ENCODE measurements around the gene RAMP2. TPM values are rescaled to one million over a fixed set of nuclear protein-coding genes. Genes with fewer than 3 reads are reported as not detected.

RAMP2 gene
- total and polyA plus RNA-seq, 2 experiments from 2014 or later = 8.8 to 29.5 TPM

DNA sequence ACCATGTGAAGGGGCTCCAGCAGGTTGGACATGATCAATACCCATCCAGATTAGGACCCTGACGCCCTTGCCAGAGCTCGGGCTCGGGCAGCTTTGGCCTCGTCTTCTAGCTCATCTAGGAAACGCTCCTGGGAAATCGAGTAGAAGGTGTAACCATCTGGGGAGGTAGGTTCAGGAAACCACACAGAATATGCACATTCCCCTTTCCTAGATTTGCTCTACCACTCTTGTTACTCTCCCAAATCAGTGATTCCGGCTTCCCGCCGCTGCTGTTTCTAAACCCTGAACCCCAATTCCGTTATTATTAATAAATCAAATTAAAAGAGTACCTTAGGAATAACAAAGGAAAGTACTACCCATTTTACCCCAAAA lies 37.0 kb downstream of the RAMP2 start:
- DNase-seq (ENCODE audit: low spot score) (no peak), ATAC-seq (no peak)
- peak overlapping the region; percentile 80 for H3K4me2 ChIP-seq
- H3K36me3 ChIP-seq (ENCODE audit: insufficient read depth) = no peaks in the 10 kb centered on the region
- H3K9me3 Mint-ChIP-seq = peaks cover 14% of the 10 kb centered on the region
- peaks cover 18% of the 10 kb centered on the region for H3K27me3 ChIP-seq (ENCODE audit: insufficient read depth)
- peaks cover 8% of the 10 kb centered on the region for H3K79me2 ChIP-seq (replicated peaks; ENCODE audit: insufficient read depth)
- H3K4me1 ChIP-seq (ENCODE audit: insufficient read depth) = peaks cover 6% of the 10 kb centered on the region; the same call in 1 of the 2 replicates
- peaks cover 19% of the 10 kb centered on the region for H3K27me3 Mint-ChIP-seq (ENCODE audit: insufficient read depth, low read depth, poor library complexity)
- peaks cover 13% of the 10 kb centered on the region for H3K36me3 Mint-ChIP-seq (ENCODE audit: low read depth)
- H3K27ac ChIP-seq (ENCODE audit: low read depth) = no peak overlapping the region
- H3K27ac Mint-ChIP-seq = peak overlapping the region; percentile 88
- H3K4me3 Mint-ChIP-seq = peak overlapping the region; percentile 94
- H3K9me2 ChIP-seq (ENCODE audit: insufficient read depth) = no peaks in the 10 kb centered on the region
- TF ChIP-seq, protein P1, sequence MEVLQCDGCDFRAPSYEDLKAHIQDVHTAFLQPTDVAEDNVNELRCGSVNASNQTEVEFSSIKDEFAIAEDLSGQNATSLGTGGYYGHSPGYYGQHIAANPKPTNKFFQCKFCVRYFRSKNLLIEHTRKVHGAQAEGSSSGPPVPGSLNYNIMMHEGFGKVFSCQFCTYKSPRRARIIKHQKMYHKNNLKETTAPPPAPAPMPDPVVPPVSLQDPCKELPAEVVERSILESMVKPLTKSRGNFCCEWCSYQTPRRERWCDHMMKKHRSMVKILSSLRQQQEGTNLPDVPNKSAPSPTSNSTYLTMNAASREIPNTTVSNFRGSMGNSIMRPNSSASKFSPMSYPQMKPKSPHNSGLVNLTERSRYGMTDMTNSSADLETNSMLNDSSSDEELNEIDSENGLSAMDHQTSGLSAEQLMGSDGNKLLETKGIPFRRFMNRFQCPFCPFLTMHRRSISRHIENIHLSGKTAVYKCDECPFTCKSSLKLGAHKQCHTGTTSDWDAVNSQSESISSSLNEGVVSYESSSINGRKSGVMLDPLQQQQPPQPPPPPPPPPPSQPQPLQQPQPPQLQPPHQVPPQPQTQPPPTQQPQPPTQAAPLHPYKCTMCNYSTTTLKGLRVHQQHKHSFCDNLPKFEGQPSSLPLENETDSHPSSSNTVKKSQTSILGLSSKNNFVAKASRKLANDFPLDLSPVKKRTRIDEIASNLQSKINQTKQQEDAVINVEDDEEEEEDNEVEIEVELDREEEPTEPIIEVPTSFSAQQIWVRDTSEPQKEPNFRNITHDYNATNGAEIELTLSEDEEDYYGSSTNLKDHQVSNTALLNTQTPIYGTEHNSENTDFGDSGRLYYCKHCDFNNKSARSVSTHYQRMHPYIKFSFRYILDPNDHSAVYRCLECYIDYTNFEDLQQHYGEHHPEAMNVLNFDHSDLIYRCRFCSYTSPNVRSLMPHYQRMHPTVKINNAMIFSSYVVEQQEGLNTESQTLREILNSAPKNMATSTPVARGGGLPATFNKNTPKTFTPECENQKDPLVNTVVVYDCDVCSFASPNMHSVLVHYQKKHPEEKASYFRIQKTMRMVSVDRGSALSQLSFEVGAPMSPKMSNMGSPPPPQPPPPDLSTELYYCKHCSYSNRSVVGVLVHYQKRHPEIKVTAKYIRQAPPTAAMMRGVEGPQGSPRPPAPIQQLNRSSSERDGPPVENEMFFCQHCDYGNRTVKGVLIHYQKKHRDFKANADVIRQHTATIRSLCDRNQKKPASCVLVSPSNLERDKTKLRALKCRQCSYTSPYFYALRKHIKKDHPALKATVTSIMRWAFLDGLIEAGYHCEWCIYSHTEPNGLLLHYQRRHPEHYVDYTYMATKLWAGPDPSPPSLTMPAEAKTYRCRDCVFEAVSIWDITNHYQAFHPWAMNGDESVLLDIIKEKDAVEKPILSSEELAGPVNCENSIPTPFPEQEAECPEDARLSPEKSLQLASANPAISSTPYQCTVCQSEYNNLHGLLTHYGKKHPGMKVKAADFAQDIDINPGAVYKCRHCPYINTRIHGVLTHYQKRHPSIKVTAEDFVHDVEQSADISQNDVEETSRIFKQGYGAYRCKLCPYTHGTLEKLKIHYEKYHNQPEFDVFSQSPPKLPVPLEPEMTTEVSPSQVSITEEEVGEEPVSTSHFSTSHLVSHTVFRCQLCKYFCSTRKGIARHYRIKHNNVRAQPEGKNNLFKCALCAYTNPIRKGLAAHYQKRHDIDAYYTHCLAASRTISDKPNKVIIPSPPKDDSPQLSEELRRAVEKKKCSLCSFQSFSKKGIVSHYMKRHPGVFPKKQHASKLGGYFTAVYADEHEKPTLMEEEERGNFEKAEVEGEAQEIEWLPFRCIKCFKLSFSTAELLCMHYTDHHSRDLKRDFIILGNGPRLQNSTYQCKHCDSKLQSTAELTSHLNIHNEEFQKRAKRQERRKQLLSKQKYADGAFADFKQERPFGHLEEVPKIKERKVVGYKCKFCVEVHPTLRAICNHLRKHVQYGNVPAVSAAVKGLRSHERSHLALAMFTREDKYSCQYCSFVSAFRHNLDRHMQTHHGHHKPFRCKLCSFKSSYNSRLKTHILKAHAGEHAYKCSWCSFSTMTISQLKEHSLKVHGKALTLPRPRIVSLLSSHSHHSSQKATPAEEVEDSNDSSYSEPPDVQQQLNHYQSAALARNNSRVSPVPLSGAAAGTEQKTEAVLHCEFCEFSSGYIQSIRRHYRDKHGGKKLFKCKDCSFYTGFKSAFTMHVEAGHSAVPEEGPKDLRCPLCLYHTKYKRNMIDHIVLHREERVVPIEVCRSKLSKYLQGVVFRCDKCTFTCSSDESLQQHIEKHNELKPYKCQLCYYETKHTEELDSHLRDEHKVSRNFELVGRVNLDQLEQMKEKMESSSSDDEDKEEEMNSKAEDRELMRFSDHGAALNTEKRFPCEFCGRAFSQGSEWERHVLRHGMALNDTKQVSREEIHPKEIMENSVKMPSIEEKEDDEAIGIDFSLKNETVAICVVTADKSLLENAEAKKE (CRISPR knock-in tag; IDR thresholded peaks at IDR 0.05) = no peak
- no peak for TF ChIP-seq EZH2phosphoT487 (IDR thresholded peaks at IDR 0.05; ENCODE audit: unreplicated experiment)
- TF ChIP-seq, protein P2, sequence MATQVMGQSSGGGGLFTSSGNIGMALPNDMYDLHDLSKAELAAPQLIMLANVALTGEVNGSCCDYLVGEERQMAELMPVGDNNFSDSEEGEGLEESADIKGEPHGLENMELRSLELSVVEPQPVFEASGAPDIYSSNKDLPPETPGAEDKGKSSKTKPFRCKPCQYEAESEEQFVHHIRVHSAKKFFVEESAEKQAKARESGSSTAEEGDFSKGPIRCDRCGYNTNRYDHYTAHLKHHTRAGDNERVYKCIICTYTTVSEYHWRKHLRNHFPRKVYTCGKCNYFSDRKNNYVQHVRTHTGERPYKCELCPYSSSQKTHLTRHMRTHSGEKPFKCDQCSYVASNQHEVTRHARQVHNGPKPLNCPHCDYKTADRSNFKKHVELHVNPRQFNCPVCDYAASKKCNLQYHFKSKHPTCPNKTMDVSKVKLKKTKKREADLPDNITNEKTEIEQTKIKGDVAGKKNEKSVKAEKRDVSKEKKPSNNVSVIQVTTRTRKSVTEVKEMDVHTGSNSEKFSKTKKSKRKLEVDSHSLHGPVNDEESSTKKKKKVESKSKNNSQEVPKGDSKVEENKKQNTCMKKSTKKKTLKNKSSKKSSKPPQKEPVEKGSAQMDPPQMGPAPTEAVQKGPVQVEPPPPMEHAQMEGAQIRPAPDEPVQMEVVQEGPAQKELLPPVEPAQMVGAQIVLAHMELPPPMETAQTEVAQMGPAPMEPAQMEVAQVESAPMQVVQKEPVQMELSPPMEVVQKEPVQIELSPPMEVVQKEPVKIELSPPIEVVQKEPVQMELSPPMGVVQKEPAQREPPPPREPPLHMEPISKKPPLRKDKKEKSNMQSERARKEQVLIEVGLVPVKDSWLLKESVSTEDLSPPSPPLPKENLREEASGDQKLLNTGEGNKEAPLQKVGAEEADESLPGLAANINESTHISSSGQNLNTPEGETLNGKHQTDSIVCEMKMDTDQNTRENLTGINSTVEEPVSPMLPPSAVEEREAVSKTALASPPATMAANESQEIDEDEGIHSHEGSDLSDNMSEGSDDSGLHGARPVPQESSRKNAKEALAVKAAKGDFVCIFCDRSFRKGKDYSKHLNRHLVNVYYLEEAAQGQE (IDR thresholded peaks at IDR 0.05; ENCODE audit: unreplicated experiment) = no peak
- TF ChIP-seq, protein P3, sequence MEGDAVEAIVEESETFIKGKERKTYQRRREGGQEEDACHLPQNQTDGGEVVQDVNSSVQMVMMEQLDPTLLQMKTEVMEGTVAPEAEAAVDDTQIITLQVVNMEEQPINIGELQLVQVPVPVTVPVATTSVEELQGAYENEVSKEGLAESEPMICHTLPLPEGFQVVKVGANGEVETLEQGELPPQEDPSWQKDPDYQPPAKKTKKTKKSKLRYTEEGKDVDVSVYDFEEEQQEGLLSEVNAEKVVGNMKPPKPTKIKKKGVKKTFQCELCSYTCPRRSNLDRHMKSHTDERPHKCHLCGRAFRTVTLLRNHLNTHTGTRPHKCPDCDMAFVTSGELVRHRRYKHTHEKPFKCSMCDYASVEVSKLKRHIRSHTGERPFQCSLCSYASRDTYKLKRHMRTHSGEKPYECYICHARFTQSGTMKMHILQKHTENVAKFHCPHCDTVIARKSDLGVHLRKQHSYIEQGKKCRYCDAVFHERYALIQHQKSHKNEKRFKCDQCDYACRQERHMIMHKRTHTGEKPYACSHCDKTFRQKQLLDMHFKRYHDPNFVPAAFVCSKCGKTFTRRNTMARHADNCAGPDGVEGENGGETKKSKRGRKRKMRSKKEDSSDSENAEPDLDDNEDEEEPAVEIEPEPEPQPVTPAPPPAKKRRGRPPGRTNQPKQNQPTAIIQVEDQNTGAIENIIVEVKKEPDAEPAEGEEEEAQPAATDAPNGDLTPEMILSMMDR (conservative IDR thresholded peaks at IDR 0.05; ENCODE audit: low read depth in 2 of 2) = no peak
- no peak for TF ChIP-seq STAT1 (IDR thresholded peaks at IDR 0.05; ENCODE audit: unreplicated experiment)
- TF ChIP-seq, protein P4, sequence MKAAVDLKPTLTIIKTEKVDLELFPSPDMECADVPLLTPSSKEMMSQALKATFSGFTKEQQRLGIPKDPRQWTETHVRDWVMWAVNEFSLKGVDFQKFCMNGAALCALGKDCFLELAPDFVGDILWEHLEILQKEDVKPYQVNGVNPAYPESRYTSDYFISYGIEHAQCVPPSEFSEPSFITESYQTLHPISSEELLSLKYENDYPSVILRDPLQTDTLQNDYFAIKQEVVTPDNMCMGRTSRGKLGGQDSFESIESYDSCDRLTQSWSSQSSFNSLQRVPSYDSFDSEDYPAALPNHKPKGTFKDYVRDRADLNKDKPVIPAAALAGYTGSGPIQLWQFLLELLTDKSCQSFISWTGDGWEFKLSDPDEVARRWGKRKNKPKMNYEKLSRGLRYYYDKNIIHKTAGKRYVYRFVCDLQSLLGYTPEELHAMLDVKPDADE (IDR thresholded peaks at IDR 0.05) = no peak
- TF ChIP-seq CREB1 (CRISPR knock-in tag; IDR thresholded peaks at IDR 0.05; ENCODE audit: low read depth) = no peak
- TF ChIP-seq JUNB (IDR thresholded peaks at IDR 0.05; ENCODE audit: unreplicated experiment) = no peak
- no peak for TF ChIP-seq NANOG (IDR thresholded peaks at IDR 0.05; ENCODE audit: borderline replicate concordance)
- TF ChIP-seq ZNF114 (CRISPR knock-in tag; IDR thresholded peaks at IDR 0.05) = no peak
- TF ChIP-seq EZH2 (IDR thresholded peaks at IDR 0.05; ENCODE audit: low read depth, unreplicated experiment) = no peak
- TF ChIP-seq ZNF331 (CRISPR knock-in tag; IDR thresholded peaks at IDR 0.05; ENCODE audit: low read depth) = no peak
- TF ChIP-seq POLR2AphosphoS5 (IDR thresholded peaks at IDR 0.05; ENCODE audit: low read depth) = no peak
- peak overlapping the region; percentile 87; the same call in 1 of the 2 replicates for H2AFZ ChIP-seq
- no peaks in the 10 kb centered on the region for H3F3A ChIP-seq (replicated peaks; ENCODE audit: low read depth)
- H3K4me3 ChIP-seq = peak overlapping the region; percentile 90
- H4K20me1 ChIP-seq (replicated peaks; ENCODE audit: insufficient read depth) = no peaks in the 10 kb centered on the region
- peaks cover 5% of the 10 kb centered on the region; the same call in 1 of the 3 replicates for H3K4me1 Mint-ChIP-seq
